NB4 (cell line): Measurements from ENCODE around the gene HTR3E.
"Not testable (repeated sequence)": the region's sequence is repeated elsewhere in the genome, so short reads cannot be mapped to it uniquely, and the experiment has no call there.

Experiments
- DNase-seq: peaks from one replicate; pipeline ENCODE4 v3.0.0; 2010; ENCODE audit warnings: low read depth
- H3K4me3 ChIP-seq: one replicate; pipeline ENCODE4 v1.5.1; 2011; ENCODE audit warnings: mild to moderate bottlenecking, low read depth, low read length, moderate library complexity
- MYC ChIP-seq: IDR thresholded peaks from 2 replicates; pipeline ENCODE4 v1.6.1; 2011; ENCODE audit warnings: low read depth, low read length
- POLR2A ChIP-seq: IDR thresholded peaks from 2 replicates; pipeline ENCODE4 v1.6.1; 2011; ENCODE audit warnings: mild to moderate bottlenecking; ENCODE audit not compliant: insufficient read length; ENCODE audit errors: extremely low read depth
- TF ChIP-seq, protein P1 (sequence below): IDR thresholded peaks from one replicate; pipeline ENCODE4 v1.5.1; 2012; ENCODE audit warnings: low read depth, low read length
- TF ChIP-seq, protein P2 (sequence below): IDR thresholded peaks from 2 replicates; pipeline ENCODE4 v1.6.1; 2011; ENCODE audit warnings: low read depth, low read length

The HTR3E gene

DNA sequence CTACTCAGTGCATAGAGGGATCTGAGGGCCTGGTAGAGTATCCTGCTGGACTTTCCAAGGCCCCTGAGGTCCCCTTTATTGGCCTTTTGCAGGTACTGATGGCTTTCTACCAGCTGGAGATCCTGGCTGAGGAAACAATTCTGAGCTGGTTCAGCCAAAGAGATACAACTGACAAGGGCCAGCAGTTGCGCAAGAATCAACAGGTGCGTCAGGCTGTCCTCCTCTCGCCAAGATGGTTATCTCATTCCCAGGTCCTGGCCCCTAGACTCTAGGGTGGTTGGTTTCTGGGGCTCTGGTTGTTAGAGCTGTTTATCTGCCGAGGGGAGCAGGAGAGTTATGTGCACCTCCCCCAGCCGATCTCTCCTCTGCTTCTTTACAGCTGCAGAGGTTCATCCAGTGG, 47.6 kb downstream of the HTR3E start:
- H3K4me3 ChIP-seq = no peak overlapping the region
- no peak for DNase-seq
- TF ChIP-seq, protein P1, sequence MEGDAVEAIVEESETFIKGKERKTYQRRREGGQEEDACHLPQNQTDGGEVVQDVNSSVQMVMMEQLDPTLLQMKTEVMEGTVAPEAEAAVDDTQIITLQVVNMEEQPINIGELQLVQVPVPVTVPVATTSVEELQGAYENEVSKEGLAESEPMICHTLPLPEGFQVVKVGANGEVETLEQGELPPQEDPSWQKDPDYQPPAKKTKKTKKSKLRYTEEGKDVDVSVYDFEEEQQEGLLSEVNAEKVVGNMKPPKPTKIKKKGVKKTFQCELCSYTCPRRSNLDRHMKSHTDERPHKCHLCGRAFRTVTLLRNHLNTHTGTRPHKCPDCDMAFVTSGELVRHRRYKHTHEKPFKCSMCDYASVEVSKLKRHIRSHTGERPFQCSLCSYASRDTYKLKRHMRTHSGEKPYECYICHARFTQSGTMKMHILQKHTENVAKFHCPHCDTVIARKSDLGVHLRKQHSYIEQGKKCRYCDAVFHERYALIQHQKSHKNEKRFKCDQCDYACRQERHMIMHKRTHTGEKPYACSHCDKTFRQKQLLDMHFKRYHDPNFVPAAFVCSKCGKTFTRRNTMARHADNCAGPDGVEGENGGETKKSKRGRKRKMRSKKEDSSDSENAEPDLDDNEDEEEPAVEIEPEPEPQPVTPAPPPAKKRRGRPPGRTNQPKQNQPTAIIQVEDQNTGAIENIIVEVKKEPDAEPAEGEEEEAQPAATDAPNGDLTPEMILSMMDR = no peak
- TF ChIP-seq MYC (no peak), POLR2A (no peak)
- TF ChIP-seq, protein P2, sequence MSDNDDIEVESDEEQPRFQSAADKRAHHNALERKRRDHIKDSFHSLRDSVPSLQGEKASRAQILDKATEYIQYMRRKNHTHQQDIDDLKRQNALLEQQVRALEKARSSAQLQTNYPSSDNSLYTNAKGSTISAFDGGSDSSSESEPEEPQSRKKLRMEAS = no peak

DNA sequence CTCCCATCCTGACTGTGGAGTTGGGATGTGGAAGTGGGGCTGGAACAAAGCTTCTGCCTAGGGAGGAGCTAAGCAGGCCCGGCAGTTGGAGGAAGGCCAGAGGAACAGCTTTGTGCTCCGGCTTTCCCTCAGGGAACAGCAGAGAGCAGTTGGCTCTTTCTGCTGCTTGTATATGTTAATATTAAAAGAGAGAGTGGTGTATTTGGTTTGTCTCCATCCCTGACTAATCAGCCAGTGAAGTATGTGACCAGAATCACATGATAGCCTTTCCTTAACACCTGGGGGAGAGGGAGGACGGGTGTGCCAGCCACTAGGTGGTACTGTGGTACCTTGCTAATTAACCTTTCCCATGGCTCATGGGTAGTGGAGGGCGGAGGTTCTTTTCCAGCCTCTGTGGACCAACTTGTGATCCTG, 48.3 kb downstream of the HTR3E start:
- peak; percentile 42 for DNase-seq
- TF ChIP-seq, protein P2 = no peak
- TF ChIP-seq POLR2A (no peak), MYC (no peak)
- TF ChIP-seq, protein P1 = peak; percentile 28
- H3K4me3 ChIP-seq = no peak overlapping the region

- TF ChIP-seq, protein P2 = no peak
- TF ChIP-seq POLR2A (no peak), MYC (no peak)
- TF ChIP-seq, protein P1 = no peak
- H3K4me3 ChIP-seq = no peak overlapping the region
- DNase-seq = no peak
These were observed 48.9 kb downstream of the HTR3E start for GRCh38 chr3:184145751-184146270.

GRCh38 chr3:184148076-184148475, 51.2 kb downstream of the HTR3E start:
- TF ChIP-seq, protein P1 = no peak
- TF ChIP-seq POLR2A = no peak
- TF ChIP-seq MYC = no peak
- TF ChIP-seq, protein P2 = no peak
- DNase-seq = no peak
- H3K4me3 ChIP-seq = no peak overlapping the region

GRCh38 chr3:184149123-184149522, 52.3 kb downstream of the HTR3E start:
- TF ChIP-seq, protein P1 = no peak
- TF ChIP-seq POLR2A (no peak), MYC (no peak)
- TF ChIP-seq, protein P2 = no peak
- no peak for DNase-seq

GRCh38 chr3:184149770-184150169, 52.9 kb downstream of the HTR3E start:
- not testable (repeated sequence) for H3K4me3 ChIP-seq, DNase-seq

More at GRCh38 chr3:184149123-184149522, 52.3 kb downstream of the HTR3E start:
- no peak overlapping the region for H3K4me3 ChIP-seq
